Esophagus muscularis mucosa (tissue), 3 donors: Measurements from ENCODE around the gene SRSF9.

ENCODE experiments used
- CTCF ChIP-seq, 3 experiments: fragments of 200-600 bp in 2 of 3; fragments of 450-650 bp in 1 of 3; sonication (generic) in 2 of 3; IDR thresholded peaks; one replicate each; pipeline ENCODE4 v1.5.1; 2017 to 2019; ENCODE audit warnings: antibody characterized with exemption in 3 of 3, mild to moderate bottlenecking in 2 of 3, moderate library complexity in 1 of 3
- POLR2A ChIP-seq: fragments of 450-650 bp; IDR thresholded peaks from one replicate; pipeline ENCODE4 v1.6.1; 2017; ENCODE audit warnings: antibody characterized with exemption, moderate library complexity, mild to moderate bottlenecking, low read depth
- POLR2AphosphoS5 ChIP-seq, 2 donors: sonication (generic); formaldehyde crosslinking; IDR thresholded peaks; one replicate each; pipeline ENCODE4 v1.6.1; 2017; ENCODE audit warnings: antibody characterized with exemption in 2 of 2

GRCh38 chr12:120514002-120514401, 44.5 kb upstream of the SRSF9 start:
- TF ChIP-seq POLR2A (no peak), POLR2AphosphoS5 (IDR thresholded peaks at IDR 0.05) (no peak), CTCF (IDR thresholded peaks at IDR 0.05) (no peak)
